Activated T-cell treated with anti-CD3 and anti-CD28 coated beads for 1 hour (primary cell): ENCODE data around the gene IDH1.
"Not testable (repeated sequence)": the region's sequence is repeated elsewhere in the genome, so short reads cannot be mapped to it uniquely, and the experiment has no call there.

ENCODE experiments used
- DNase-seq: peaks from one replicate; pipeline ENCODE4 v3.0.0-alpha.2; 2020; ENCODE audit warnings: low read depth

The IDH1 gene

GRCh38 chr2:208256849-208257813, 2.3 kb upstream of the IDH1 start:
- DNase-seq: not testable (repeated sequence)

- DNase-seq: no peak
Measured at GRCh38 chr2:208256192-208256782, 1.4 kb upstream of the IDH1 start.

GRCh38 chr2:208255557-208256106, 761 bp upstream of the IDH1 start:
- DNase-seq: no peak

GRCh38 chr2:208254118-208254870, 577 bp downstream of the IDH1 start:
- peak; percentile 70 for DNase-seq

GRCh38 chr2:208253600-208254117, 1.2 kb downstream of the IDH1 start:
- DNase-seq: no peak

GRCh38 chr2:208252716-208253492, 2.0 kb downstream of the IDH1 start:
- no peak for DNase-seq

- no peak for DNase-seq
Measured at GRCh38 chr2:208251098-208251497, 3.8 kb downstream of the IDH1 start.

GRCh38 chr2:208250388-208250787, 4.5 kb downstream of the IDH1 start:
- DNase-seq: no peak

- DNase-seq: no peak
Measured at GRCh38 chr2:208249296-208249695, 5.6 kb downstream of the IDH1 start.

GRCh38 chr2:208248601-208249000, 6.3 kb downstream of the IDH1 start:
- no peak for DNase-seq

GRCh38 chr2:208245746-208246145, 9.1 kb downstream of the IDH1 start:
- DNase-seq: no peak

GRCh38 chr2:208244422-208244821, 10.4 kb downstream of the IDH1 start:
- DNase-seq: no peak

- no peak for DNase-seq
Measured at GRCh38 chr2:208240619-208241209, 14.2 kb downstream of the IDH1 start.

- DNase-seq: no peak
Measured at GRCh38 chr2:208239770-208240493, 14.9 kb downstream of the IDH1 start.

GRCh38 chr2:208235860-208236259, 19.0 kb downstream of the IDH1 start:
- DNase-seq: no peak

- no peak for DNase-seq
Measured at GRCh38 chr2:208234786-208235185, 20.1 kb downstream of the IDH1 start.

GRCh38 chr2:208228476-208228875, 26.4 kb downstream of the IDH1 start:
- DNase-seq: no peak

GRCh38 chr2:208227581-208228232, 27.2 kb downstream of the IDH1 start:
- DNase-seq: no peak

- no peak for DNase-seq
Measured at GRCh38 chr2:208224802-208225201, 30.1 kb downstream of the IDH1 start.

- DNase-seq: no peak
Measured at GRCh38 chr2:208222351-208222750, 32.5 kb downstream of the IDH1 start.
